ENCODE results near the gene MRGPRD.

The MRGPRD gene

GRCh38 chr11:68936676-68937620, 43.8 kb downstream of the MRGPRD start:
- Mint-ChIP-seq H3K4me1 (no peaks in the 10 kb centered on the region), H3K27me3 (no peaks in the 10 kb centered on the region), H3K27ac (no peak overlapping the region), H3K9me3 (no peaks in the 10 kb centered on the region), H3K36me3 (peaks cover 4% of the 10 kb centered on the region), H3K4me3 (no peak overlapping the region)

GRCh38 chr11:68936358-68936636, 44.5 kb downstream of the MRGPRD start:
- Mint-ChIP-seq H3K36me3 (peaks cover 7% of the 10 kb centered on the region), H3K27me3 (no peaks in the 10 kb centered on the region), H3K9me3 (no peaks in the 10 kb centered on the region), H3K4me1 (no peaks in the 10 kb centered on the region), H3K27ac (no peak overlapping the region), H3K4me3 (no peak overlapping the region)

- Mint-ChIP-seq H3K36me3 (peaks cover 7% of the 10 kb centered on the region), H3K4me3 (no peak overlapping the region), H3K4me1 (no peaks in the 10 kb centered on the region), H3K27ac (no peak overlapping the region), H3K9me3 (no peaks in the 10 kb centered on the region), H3K27me3 (no peaks in the 10 kb centered on the region)
Measured at GRCh38 chr11:68935516-68936357, 45.0 kb downstream of the MRGPRD start.

GRCh38 chr11:68935066-68935465, 45.7 kb downstream of the MRGPRD start:
- H3K36me3 Mint-ChIP-seq = peaks cover 12% of the 10 kb centered on the region

GRCh38 chr11:68934666-68935065, 46.1 kb downstream of the MRGPRD start:
- Mint-ChIP-seq H3K27me3 (no peaks in the 10 kb centered on the region), H3K4me1 (no peaks in the 10 kb centered on the region), H3K9me3 (no peaks in the 10 kb centered on the region), H3K4me3 (no peak overlapping the region), H3K36me3 (peaks cover 12% of the 10 kb centered on the region), H3K27ac (no peak overlapping the region)

More at GRCh38 chr11:68935066-68935465, 45.7 kb downstream of the MRGPRD start:
- Mint-ChIP-seq H3K27me3 (no peaks in the 10 kb centered on the region), H3K9me3 (no peaks in the 10 kb centered on the region), H3K4me3 (no peak overlapping the region), H3K27ac (no peak overlapping the region), H3K4me1 (no peaks in the 10 kb centered on the region)

GRCh38 chr11:68934321-68934645, 46.5 kb downstream of the MRGPRD start:
- Mint-ChIP-seq H3K4me3 (no peak overlapping the region), H3K27ac (no peak overlapping the region), H3K4me1 (no peaks in the 10 kb centered on the region), H3K9me3 (no peaks in the 10 kb centered on the region), H3K36me3 (peaks cover 12% of the 10 kb centered on the region), H3K27me3 (no peaks in the 10 kb centered on the region)

GRCh38 chr11:68933605-68934320, 47.0 kb downstream of the MRGPRD start:
- Mint-ChIP-seq H3K9me3 (no peaks in the 10 kb centered on the region), H3K4me1 (no peaks in the 10 kb centered on the region), H3K4me3 (no peak overlapping the region), H3K36me3 (peaks cover 11% of the 10 kb centered on the region), H3K27me3 (no peaks in the 10 kb centered on the region), H3K27ac (no peak overlapping the region)

GRCh38 chr11:68932933-68933577, 47.7 kb downstream of the MRGPRD start:
- peaks cover 10% of the 10 kb centered on the region for H3K36me3 Mint-ChIP-seq
- H3K27ac Mint-ChIP-seq = no peak overlapping the region
- H3K27me3 Mint-ChIP-seq = no peaks in the 10 kb centered on the region
- H3K4me1 Mint-ChIP-seq = no peaks in the 10 kb centered on the region
- H3K9me3 Mint-ChIP-seq = no peaks in the 10 kb centered on the region
- H3K4me3 Mint-ChIP-seq = no peak overlapping the region

GRCh38 chr11:68932358-68932757, 48.4 kb downstream of the MRGPRD start:
- peaks cover 10% of the 10 kb centered on the region for H3K36me3 Mint-ChIP-seq
- no peak overlapping the region for H3K4me3 Mint-ChIP-seq
- H3K4me1 Mint-ChIP-seq = no peaks in the 10 kb centered on the region
- no peaks in the 10 kb centered on the region for H3K27me3 Mint-ChIP-seq
- no peak overlapping the region for H3K27ac Mint-ChIP-seq
- H3K9me3 Mint-ChIP-seq = no peaks in the 10 kb centered on the region

GRCh38 chr11:68931911-68932310, 48.9 kb downstream of the MRGPRD start:
- Mint-ChIP-seq H3K4me3 (no peak overlapping the region), H3K9me3 (no peaks in the 10 kb centered on the region), H3K27ac (no peak overlapping the region), H3K4me1 (no peaks in the 10 kb centered on the region), H3K36me3 (peaks cover 14% of the 10 kb centered on the region), H3K27me3 (no peaks in the 10 kb centered on the region)

- H3K4me1 Mint-ChIP-seq = no peaks in the 10 kb centered on the region
- H3K27ac Mint-ChIP-seq = peak overlapping the region; percentile 70
- no peaks in the 10 kb centered on the region for H3K27me3 Mint-ChIP-seq
- H3K4me3 Mint-ChIP-seq = no peak overlapping the region
- peaks cover 16% of the 10 kb centered on the region for H3K36me3 Mint-ChIP-seq
- no peaks in the 10 kb centered on the region for H3K9me3 Mint-ChIP-seq
Measured at GRCh38 chr11:68930991-68931855, 49.6 kb downstream of the MRGPRD start.
